Measurements from ENCODE around the gene LRMDA.

DNA sequence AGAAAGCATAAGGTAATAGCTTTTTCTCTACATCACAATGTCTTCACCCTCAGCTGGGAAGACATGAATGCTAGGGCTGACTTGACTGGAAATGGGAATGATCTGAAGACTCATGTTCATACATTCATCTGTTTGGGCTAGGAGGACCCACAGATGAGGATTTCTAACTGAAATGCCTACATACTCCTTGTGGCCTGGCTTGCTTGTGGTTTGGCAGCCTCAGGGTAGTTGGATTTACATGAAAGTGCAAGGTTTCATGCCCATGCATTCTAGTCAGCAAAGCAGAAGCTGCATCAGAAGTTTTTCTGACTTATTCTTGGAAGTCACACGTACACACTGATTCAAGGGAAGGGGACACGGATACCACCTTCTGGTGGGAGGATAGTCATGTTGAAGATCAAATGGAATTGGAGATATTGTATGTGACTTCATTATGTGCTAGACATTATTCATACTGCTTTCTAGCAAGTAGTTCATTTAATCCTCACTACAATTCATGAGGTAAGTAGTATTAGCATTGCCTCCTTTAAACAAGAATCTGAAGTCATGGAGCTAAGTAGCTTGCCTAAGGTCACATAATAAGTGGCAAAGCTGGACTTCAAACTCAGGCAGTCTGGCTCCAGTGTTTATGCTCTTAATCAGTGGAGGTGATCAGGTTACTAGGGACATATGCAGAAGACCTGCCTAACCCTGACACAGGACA, 957.0 kb downstream of the LRMDA start:
- TF ChIP-seq MAFK (IDR thresholded peaks at IDR 0.05; ENCODE audit: low read depth, low read length) (no peak), CEBPB (IDR thresholded peaks at IDR 0.05; ENCODE audit: low read depth, low read length) (no peak)
- TF ChIP-seq, protein P1, sequence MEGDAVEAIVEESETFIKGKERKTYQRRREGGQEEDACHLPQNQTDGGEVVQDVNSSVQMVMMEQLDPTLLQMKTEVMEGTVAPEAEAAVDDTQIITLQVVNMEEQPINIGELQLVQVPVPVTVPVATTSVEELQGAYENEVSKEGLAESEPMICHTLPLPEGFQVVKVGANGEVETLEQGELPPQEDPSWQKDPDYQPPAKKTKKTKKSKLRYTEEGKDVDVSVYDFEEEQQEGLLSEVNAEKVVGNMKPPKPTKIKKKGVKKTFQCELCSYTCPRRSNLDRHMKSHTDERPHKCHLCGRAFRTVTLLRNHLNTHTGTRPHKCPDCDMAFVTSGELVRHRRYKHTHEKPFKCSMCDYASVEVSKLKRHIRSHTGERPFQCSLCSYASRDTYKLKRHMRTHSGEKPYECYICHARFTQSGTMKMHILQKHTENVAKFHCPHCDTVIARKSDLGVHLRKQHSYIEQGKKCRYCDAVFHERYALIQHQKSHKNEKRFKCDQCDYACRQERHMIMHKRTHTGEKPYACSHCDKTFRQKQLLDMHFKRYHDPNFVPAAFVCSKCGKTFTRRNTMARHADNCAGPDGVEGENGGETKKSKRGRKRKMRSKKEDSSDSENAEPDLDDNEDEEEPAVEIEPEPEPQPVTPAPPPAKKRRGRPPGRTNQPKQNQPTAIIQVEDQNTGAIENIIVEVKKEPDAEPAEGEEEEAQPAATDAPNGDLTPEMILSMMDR (conservative IDR thresholded peaks at IDR 0.05; ENCODE audit: low read depth, low read length), result no peak

Measured in IMR-90 (cell line).